Right renal pelvis (tissue), 4 donors: ENCODE data around the gene RABGGTA. TPM values are rescaled to one million over a fixed set of nuclear protein-coding genes. Genes with fewer than 3 reads are reported as not detected.

ENCODE experiments used
- DNase-seq, 4 donors: peaks; one replicate each; pipeline ENCODE4 v3.0.0-alpha.2; 2013; ENCODE audit warnings: low read depth in 4 of 4, low spot score in 3 of 4, missing footprints in 1 of 4
- polyA plus RNA-seq, 4 donors: library from polyadenylated mRNA; unstranded; fragments of 120-200 nt; gene quantifications; one replicate each; pipeline ENCODE4 v1.2.1, GENCODE V29; 2013; ENCODE audit not compliant: insufficient read length in 4 of 4

Gene RABGGTA
- polyA plus RNA-seq, 4 donors: 19.7 to 24.1 (median 20.8) TPM

DNA sequence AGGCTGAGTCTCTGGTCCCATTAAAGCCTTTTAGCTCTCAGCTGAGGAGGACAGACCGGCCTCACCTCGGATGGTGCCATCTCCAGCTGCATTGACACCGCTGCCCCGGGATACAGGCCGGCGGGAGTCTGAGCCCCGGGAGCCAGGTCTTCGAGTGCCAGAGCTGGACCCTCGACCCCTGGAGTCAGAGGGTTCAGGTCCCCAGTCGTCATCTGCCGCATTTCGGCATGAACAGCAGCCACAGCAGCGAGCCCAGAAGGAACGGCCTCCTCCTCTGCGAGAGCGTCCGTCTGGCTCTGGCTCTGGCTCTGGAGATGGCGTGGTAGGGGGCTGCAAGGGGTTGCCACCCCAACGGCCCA, 9.4 kb downstream of the RABGGTA start:
- DNase-seq: no peak

DNA sequence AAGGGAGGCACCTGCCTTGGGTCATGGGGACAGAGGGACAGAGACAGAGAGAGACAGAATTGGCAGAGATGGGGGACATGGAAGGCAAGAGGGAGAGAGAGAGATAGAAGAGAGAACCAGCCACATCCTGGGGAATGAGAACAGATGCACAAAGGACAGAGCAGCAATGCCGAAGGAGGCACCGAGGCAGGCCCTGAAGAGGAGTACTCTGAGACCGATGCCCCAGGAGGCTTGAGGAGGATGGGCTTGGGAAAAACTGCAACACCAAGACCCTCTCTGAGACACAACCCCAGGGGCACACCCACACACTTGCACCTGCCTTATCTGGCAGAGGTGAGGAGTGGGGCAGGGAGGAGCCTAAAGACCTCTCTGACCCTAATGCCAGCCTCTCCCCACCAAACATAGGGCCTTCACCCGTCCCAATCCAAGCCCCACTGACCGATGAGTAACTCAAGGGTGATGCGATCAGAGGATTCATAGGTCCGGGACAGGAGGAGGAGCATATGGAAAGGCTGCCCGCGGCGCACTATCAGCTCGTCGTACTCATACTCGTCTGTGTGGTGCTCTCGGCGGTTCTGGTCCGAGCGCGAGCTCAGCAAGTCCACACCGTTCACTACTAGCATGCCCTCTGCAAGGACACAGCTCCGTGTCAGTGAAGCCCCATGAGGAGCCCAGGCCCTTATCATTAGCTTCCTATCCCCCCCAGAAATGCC, 10.0 kb downstream of the RABGGTA start:
- DNase-seq: no peak

DNA sequence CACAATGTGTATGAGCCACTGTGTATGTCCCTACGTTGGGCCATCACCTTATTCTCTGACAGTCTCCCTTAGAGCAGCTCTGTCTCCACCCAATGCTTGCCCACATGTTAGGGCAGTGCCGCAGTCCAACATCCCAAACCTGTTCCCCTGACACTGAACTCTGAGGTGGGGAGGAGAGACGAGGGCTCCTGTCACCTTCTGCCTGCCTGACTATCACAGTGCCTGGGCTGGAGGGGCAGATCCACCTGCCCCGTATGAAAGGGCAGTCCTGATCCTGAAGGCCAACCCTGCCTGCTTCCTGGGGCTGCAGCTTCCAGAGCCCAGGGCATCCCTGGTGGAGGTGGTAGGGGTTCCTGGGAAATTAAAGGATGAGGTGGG, 10.6 kb downstream of the RABGGTA start:
- no peak for DNase-seq

DNA sequence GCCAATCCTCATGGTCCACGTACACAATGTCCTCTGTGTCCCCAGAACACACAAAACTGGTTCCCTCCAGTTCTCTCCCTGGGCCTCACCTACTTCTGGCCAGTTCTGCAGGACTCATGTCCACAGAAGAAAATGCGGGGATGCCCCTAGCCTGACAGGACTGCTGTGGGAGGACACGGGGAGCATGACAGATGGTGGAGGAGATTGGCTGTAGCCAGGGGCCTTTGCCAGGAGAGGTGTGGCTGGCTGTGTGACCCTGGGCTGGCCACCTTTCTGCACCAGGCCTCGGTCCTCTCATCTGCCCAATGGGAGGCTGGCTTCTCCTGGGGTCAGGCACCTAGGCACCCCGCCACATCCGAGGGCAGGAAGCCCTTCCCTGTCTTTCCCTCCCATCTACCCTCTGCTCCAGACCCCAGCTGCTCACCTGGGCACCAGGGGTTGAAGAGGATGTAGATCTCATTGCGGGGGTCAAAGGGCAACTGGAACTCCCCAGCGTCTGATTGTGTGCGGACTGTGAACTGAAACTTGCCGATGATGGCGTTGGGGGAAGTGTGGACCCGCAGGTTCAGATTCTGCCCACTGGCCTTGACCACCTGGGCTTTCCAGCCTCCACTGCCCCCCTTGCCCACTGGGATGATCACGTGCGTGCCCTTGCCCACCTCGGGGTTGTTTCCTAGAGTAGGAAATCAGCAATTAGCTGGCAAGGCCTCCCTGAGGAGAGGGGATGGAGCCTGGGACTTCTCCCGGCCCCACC, 11.2 kb downstream of the RABGGTA start:
- DNase-seq: no peak

DNA sequence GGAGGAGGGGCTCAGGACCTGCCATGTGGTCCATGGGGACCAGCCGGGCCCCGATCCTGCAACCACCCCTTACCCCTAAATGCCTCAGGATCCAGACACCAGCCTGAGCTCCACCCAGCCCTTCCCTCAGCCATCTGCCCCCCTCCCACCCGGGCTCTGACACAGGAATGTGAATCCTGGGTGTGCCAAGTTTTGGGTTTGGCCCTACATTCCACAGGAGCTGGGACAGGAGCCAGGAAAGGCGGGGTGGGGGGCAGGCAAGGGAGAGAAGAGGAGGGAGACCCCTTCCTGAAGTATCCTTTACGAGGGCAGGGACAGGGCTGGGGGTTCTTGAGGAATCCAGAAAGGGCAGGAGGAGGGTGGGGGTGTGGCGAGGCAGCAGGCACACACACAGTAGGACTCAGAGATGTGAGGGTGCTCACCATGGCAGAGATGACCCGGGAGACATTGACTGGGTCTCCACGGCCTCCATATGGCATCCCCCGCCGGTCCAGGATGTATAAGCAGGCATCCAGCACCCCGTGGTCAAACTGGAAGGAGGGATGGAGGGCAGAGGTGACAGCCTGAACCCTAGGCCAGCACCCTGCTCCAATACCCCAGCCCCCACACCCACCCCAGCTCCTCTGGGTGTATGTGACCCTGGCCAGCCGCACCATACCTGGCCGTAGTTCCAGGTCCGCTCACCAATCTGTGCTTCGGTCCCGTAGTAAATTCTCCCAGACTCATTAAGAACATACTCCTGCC, 11.9 kb downstream of the RABGGTA start:
- no peak for DNase-seq

DNA sequence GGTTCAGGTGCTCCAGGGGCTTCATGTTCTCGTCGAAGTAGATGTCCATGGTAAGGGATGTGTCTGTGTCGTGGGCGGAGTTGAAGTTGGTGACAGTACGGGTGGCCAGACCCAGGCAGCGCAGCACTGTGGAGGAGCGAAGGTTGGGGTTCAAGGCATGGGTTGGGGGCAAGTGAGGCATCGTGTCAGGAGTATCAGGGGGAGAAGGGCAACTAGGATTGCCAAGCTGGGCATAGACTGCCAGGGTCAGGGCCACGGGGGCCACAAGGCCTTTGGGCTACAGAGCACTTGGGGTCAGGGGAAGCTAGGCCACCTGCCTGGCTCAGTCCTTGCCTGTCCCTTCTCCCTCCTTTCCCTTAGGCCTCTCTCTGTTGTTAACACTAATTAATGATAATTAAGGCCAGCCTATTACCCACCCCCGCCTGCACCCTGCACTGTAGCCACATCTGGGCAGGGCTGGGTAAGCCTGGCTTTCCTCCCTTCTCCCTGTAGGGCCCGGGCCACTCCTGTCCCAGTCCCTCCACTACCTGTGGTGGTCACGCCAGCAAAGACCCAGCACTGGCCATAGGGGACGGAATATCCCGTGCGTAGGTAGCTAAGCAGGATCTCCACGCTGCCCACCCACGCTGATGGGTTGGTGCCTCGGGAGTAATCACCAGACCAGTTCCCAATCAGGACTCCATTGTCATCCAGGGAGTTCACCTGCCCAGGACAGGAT, 12.7 kb downstream of the RABGGTA start:
- DNase-seq: no peak

DNA sequence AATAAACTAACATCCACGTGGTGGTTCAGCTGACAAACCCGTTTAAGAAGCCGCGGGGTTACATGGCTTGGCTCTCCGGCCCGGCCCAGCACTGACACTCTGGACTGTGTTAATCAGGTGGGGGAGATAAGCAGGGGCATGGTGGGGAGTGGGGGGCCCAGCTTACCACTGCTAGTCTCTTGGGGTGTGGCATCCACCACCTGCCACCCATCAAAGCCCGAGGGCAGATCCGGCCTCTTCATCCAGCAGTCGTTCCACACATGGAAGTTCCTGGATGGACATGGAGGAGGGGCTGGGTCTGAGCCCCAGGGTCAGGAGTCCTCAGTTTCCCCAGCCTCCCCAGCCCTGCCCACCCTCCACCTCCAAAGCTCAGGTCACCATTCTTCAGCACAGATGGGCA, 13.3 kb downstream of the RABGGTA start:
- no peak for DNase-seq

DNA sequence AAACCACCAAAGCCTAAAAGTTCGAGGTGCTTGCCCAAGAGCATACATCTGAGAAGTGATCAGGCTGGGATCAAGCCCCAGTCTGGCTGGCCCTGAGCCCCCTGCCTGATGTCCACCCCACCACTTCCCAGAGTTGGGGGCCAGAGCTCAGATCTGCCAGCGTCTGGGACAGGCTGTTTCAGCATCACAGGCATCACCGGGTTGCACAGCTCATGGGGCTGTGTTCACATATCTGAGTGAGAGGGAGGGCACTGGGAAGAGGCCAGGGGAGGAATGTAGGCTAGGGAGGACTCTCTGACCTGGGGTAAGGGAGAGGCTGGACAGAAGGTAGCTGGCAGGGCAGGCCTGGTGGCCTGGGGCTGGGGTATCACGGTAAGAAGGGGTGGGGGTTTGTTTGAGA, 14.4 kb downstream of the RABGGTA start:
- DNase-seq: no peak

DNA sequence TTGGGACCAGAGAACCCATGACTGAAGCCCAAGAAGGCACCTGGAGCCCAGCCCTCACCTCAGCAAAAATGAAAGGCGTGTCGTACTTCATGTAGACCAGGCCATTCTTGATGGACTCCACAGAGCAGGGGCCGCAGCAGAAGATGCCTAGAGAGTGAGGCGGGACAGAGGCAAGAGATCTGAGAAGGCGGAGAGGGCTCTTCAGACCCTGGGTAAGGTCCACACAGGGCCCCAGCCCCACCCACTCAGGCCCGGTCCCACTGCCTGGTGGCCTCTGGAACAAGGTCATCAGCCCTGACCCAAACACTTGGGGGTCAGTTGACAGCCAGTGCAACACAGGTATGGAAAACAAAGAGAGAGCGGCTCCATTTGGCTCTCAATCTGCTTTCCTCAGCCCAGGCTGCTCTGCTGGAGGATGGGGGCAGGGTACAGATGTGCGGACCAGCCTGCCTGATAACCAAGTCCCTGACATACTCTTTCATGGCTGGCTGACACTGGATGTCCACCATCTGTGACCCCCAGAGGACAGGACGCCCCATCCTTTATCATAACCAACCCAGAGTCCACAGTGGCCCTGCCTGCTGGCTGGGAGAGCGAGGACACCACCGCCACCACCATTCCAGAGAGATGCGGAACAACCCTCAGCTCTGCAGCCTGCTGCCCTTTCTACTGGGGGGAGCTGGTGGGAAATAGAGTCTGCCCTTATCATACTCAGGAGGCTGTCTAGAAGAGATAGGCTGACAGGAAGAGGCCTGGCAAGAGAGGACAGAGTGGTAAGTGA, 15.3 kb downstream of the RABGGTA start:
- no peak for DNase-seq

DNA sequence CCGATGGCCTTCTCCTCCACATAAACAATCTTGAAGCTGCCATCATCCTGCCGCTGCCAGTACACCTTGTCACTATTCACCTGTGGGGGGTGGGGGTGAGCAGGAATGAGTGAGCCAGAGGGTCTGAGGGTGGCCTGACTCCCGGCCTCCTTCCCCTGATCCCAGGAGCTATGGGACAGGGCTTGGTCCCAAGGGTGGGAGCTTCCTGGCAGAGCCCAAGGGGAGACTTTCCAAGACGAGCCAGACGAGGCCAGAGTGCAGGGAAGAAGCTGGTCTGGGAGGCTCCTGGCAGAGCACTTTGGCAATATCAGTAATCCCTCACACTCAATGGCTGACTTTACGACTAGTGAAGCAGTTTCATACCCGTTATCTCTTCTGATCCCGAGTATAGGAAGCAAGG, 16.0 kb downstream of the RABGGTA start:
- DNase-seq: no peak

DNA sequence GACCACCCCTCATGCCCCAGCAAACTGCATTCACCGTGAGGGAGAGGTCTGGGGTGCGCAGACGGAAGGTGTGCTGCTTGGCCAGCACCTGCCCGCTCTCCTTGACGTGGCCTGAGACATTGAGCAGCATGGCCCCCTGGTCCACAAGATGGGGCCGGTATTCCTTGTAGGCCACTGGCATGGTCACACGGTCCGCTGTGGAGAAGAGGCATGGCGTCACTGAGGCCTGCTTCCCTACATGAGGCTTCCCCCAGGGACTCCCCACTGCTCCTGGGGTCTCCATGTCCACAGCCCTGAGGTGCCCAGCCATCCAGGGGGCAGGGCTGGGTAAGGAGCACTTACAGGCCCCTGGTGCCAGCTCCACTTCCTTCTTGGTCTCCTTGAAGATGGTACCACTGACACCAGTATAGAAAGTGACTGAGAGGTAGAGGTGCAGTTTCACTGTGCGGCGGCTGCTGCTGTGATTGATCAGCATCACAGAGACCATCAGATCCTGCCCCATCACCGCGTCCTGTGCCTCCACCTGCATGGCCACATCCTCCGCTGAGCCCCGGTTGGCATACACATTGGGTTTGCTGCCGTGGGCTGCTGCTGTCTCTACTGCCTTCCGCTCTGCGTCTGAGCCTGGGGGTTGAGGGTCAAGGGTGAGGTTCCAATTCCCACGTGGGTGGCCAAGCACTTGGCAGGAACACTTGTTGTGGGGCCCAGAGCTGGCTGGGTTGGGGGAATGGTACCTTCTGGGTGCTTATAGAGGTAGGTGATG, 16.6 kb downstream of the RABGGTA start:
- DNase-seq: no peak

DNA sequence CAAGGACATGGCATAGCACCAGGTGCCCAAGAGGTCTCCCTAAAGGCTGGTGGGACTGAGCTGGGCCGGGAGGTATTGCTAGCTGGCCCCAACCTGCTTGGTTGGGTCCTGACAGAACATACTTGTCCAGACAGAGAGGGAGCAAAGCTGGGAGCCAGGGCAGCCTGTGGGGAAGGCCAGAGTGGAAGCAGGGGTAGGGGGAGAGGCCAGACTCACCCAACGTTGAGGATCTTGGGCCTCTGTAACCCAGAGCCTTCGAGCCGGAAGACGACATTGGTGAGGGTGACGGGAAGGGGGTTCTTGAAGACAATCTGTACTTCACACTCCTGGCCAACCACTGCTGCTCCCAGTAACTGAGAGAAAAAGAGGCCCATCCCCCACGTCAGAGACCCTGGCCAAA, 17.5 kb downstream of the RABGGTA start:
- no peak for DNase-seq

DNA sequence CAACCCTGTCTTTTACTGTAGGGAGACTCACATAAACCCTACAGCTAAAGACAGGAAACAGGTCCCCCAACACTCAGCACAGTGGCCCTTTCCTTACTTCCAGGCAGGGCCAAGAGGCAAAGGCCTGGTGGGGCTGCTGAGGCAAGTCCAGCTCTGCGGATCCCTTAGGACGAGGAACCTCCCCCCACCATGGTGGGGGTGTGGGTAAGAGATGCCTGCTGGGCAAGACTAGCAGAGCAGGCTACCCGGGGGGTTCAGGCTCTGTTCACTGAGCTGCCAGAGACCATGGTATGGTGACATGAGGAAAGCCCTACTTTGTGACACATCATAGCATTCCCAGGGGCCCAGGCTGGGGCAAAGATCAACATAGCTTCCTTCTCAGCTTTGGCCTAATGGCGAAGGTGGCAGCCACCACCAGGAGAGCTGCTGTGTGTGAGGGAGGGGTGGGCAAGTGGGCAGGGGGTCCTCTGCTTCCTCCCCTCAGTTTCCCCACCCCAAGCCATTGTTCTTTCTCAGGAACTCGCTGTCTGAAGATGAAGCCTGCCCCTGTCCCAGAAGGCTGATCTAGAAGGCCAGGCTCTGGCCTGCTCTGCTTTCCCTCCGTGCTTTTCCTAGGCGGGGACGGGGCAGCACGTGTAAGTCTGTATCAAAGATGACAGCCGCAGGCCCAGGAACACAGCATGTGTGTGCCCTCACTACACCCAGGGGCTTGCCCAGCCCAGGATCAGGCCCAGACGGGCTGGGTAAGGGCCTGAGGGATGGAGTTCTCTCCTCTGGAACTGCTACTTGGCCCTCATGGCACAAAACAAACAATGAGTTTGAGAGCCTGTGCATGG, 18.9 kb downstream of the RABGGTA start:
- DNase-seq: no peak

DNA sequence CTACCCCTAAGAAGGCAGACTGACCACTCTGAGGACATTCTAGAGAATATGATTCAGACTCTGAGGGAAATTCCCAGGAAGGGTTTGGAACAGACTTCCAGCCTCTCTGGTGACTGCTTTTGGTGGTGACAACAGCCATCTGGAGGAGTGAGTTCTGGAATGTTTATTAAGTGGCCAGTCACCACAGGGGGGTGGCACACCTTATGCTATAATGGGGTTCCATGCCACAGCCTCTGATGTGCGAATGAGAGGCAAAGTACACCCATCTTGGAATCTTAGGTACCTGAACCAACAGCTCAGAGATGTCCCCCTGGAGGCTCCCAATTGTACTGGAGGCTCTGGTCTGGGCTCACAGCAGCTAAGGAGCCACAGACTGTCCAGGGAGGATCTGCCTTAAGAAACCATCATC, 19.5 kb downstream of the RABGGTA start:
- DNase-seq: no peak

DNA sequence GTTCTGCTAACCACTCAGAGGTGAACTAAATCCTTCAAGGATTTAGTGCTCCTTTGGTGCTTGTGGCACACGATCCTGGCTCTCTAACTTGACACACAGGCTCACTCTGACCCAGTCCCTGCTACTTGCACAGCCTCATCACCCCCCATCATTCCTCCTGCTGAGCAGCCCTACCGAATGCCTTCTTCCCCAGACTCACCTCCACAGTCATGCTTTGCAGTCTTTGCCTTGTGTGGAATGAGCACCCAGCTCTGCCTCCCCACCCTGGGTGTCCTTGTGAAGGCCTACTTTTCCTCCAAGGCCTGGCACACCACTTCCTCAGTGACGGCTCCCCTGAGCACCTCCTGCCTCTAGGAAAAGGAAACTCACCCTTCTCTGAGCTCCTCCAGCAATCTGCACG, 21.0 kb downstream of the RABGGTA start:
- no peak for DNase-seq

DNA sequence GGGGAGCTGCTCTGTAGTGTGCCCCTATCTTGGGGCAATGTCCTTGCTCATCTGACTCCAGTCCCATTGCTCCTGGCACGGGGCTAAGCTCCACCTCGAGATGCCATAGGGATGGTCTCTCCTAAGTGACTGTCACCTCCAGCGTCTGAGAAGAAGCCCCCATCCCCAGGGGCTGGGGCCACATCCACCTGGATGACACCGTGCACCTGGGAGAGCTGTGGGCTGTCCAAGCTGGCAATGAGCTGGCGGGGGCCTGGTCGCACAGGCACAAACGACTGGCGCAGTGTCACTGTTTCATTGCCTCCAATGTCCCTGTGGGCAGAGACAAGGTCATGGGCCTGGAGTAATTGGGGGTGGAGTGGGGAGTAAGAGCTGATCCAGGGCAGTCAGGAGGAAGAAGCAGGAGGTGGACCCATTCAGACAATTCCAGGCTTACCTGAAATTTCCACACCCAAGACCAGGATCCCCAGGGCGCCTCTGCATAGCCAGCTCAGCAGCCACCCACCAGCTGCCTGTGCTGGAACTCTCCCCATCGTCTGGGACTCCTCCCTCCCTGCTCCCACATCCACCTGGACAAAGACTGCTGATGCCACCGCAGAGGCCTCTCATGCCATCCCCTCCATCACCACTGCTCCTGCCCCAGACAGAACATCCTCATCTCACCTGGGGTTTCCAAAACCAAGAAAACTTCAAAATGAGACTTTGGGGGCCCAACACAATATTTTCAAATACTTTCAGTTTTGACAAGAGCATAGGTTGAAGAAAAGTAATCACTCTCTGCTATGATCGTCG, 22.0 kb downstream of the RABGGTA start:
- no peak for DNase-seq

DNA sequence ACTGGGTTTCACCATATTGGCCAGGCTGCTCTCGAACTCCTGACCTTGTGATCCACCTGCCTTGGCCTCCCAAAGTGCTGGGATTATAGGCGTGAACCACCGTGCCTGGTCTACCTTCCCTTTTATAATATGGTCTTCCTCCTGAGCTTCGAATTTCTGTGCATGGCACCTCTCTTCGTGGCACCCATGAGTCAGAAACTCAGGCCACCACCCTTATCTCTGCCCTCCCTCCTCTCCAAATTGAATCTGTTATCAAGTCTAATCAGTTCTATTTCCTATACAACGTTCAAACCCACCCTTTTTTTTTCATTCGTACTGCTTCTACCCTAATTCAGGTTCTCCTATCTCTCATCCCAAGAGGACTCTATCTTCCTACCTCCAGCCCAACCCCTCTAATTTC, 24.0 kb downstream of the RABGGTA start:
- DNase-seq: no peak

DNA sequence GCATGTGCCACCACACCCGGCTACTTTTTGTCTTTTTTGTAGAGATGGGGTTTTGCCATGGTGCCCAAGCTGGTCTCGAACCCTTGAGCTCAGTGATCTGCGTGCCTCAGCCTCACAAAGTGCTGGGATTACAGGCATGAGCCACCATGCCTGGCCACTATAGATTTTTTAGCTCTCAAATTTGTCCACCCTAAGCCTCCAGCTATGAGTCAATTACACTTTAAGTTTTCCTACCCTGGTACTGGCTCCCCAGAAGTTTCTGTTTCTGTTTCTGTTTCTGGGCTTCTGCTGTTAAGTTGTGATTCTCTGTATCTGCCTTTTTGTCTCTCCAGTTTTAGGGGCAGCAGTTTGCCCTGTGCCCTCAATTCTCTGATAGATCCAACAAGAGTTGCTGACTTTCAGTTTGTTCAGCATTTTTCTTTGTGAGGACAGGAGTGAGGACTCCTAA, 24.6 kb downstream of the RABGGTA start:
- DNase-seq: no peak
